Stimulated activated CD8-positive, alpha-beta memory T cell treated with anti-CD3 and anti-CD28 coated beads, Interleukin-4, amount 100 ng/mL, for 48 hours (primary cell): ENCODE measurements around the gene PODNL1.
"Not testable (repeated sequence)": the region's sequence is repeated elsewhere in the genome, so short reads cannot be mapped to it uniquely, and the experiment has no call there.

ENCODE experiments used
- DNase-seq: peaks from one replicate; pipeline ENCODE4 v3.0.0-alpha.2; 2020

Gene PODNL1

GRCh38 chr19:13938301-13939064 is at the start of gene PODNL1:
Gene PODNL1, minus strand, starts transcription at chr19:13938417. Its CDS starts 236 bp downstream, at chr19:13938181.
- DNase-seq = no peak

GRCh38 chr19:13987101-13987890 is 49.1 kb upstream of the PODNL1 start:
- DNase-seq = no peak

- DNase-seq = peak; percentile 99
These were observed 48.2 kb upstream of the PODNL1 start for GRCh38 chr19:13986348-13986904.

- DNase-seq = peak; percentile 41
These were observed 47.6 kb upstream of the PODNL1 start for GRCh38 chr19:13985771-13986347.

GRCh38 chr19:13984875-13985741 is 46.9 kb upstream of the PODNL1 start:
- DNase-seq = peak; percentile 31

- DNase-seq = no peak
These were observed 46.0 kb upstream of the PODNL1 start for GRCh38 chr19:13984186-13984585.

GRCh38 chr19:13983213-13983889 is 45.1 kb upstream of the PODNL1 start:
- no peak for DNase-seq

- no peak for DNase-seq
These were observed 44.6 kb upstream of the PODNL1 start for GRCh38 chr19:13982773-13983172.

GRCh38 chr19:13981988-13982501 is 43.8 kb upstream of the PODNL1 start:
- DNase-seq = no peak

GRCh38 chr19:13981467-13981866 is 43.2 kb upstream of the PODNL1 start:
- no peak for DNase-seq

- DNase-seq = no peak
These were observed 42.8 kb upstream of the PODNL1 start for GRCh38 chr19:13981021-13981420.

- DNase-seq = no peak
These were observed 42.1 kb upstream of the PODNL1 start for GRCh38 chr19:13980340-13980739.

GRCh38 chr19:13979686-13980085 is 41.5 kb upstream of the PODNL1 start:
- DNase-seq = no peak

- DNase-seq = no peak
These were observed 41.0 kb upstream of the PODNL1 start for GRCh38 chr19:13979244-13979615.

GRCh38 chr19:13978351-13979243 is 40.4 kb upstream of the PODNL1 start:
- peak; percentile 69 for DNase-seq

- no peak for DNase-seq
These were observed 39.6 kb upstream of the PODNL1 start for GRCh38 chr19:13977803-13978202.

- DNase-seq = no peak
These were observed 38.2 kb upstream of the PODNL1 start for GRCh38 chr19:13976446-13976845.

- no peak for DNase-seq
These were observed 37.7 kb upstream of the PODNL1 start for GRCh38 chr19:13975870-13976269.

- peak; percentile 53 for DNase-seq
These were observed 35.9 kb upstream of the PODNL1 start for GRCh38 chr19:13974073-13974472.

- not testable (repeated sequence) for DNase-seq
These were observed 35.3 kb upstream of the PODNL1 start for GRCh38 chr19:13973479-13973878.
